GM18511 (cell line): Measurements from ENCODE around the gene LHB.
"Not testable (repeated sequence)": the region's sequence is repeated elsewhere in the genome, so short reads cannot be mapped to it uniquely, and the experiment has no call there.

ENCODE experiments used
- ATAC-seq: cut with Tn5 transposase; IDR thresholded peaks from one replicate; pipeline ENCODE4 v1.9.1; 2021; ENCODE audit warnings: mild to moderate bottlenecking, moderate library complexity; ENCODE audit not compliant: unreplicated experiment

LHB gene

DNA sequence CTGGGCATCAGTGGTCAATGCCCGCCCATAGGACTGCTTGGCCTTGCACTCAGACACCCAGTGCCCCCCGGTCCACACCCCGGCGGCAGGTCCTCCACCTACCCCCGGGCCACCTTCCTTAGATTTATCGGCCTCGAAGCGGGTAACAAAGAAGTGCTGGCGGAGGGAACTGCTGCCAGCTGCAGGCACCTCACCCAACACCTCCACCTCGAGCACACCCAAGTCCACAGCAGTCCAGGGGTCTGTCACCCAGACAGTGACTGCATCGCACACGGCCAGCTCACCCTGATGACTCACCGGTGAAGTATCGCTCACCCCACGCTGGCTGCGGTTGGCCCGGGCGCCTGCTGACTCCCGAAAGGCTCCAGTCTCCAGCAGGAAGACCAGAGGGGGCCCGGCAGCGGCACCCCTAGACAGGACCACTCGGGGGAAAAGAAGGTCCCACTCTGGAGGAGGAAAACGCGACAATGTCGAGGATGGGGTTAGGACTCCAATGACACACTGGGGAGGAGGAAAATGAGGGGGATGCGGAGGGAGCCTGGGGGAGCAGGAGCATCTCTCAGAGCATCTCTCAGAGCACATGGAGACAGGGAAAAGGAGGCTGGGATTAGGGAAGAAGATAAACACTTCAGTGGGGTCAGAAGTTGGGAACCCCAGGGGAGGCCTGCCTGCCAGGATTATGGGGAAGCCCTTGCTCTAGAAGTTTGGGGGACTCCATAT, 21.8 kb upstream of the LHB start:
- not testable (repeated sequence) for ATAC-seq

DNA sequence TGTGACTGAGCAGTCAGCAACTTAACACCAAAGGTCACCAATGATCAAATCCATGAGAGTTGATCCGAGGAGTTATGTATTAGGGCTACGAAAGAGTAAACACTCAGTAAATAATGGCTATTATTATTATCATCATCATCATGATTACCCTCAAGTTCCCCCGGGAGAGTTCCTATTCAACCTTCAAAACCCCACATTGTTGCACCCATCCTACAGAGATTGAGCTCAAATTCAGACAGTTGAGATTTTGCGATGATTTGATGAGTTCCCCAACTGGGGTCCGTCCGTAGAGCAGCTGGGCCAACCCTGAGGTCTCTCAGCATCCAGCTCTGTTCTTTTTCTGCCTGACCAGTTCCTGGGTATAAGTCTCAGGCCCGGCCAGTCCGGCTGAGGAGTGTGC, 21.2 kb upstream of the LHB start:
- not testable (repeated sequence) for ATAC-seq

- not testable (repeated sequence) for ATAC-seq
These were observed 19.9 kb upstream of the LHB start, which contains the start of gene CGB1 for GRCh38 chr19:49036815-49037214. TSS of gene CGB1 (minus strand) at chr19:49036895. CDS start at chr19:49036711, 184 bp downstream.

GRCh38 chr19:49031642-49032301, 14.9 kb upstream of the LHB start, which contains the start of gene CGB2:
TSS of gene CGB2 (plus strand) at chr19:49031890. CDS start at chr19:49032096, 206 bp downstream.
- not testable (repeated sequence) for ATAC-seq

DNA sequence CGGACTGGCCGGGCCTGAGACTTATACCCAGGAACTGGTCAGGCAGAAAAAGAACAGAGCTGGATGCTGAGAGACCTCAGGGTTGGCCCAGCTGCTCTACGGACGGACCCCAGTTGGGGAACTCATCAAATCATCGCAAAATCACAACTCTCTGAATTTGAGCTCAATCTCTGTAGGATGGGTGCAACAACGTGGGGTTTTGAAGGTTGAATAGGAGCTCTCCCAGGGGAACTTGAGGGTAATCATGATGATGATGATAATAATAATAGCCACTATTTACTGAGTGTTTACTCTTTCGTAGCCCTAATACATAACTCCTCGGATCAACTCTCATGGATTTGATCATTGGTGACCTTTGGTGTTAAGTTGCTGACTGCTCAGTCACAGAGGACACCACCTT, 13.4 kb upstream of the LHB start:
- ATAC-seq: not testable (repeated sequence)

- ATAC-seq: not testable (repeated sequence)
These were observed 12.9 kb upstream of the LHB start for GRCh38 chr19:49029749-49030148.

DNA sequence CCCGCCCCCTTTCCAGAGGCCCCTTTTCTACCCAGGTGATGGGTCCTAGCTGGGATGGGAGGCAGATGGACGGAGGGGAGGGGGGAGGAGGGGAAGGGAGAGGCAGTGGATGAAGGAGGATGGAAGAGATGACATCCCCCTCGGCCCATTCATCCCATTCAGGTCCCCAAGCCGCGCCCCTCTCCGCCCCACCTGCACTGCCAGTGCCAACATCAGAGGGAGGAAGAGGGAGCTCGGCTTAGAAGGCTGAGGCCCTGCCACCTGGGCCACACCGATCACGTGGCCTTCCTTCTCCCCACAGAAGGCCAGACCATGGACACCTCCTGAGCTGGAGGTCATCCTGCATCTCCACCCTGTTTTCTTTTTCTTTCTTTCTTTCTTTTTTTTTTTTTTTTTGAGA, 11.8 kb upstream of the LHB start:
- ATAC-seq: not testable (repeated sequence)

GRCh38 chr19:49025599-49025998, 8.7 kb upstream of the LHB start:
- ATAC-seq: not testable (repeated sequence)

- ATAC-seq: not testable (repeated sequence)
These were observed 8.2 kb upstream of the LHB start for GRCh38 chr19:49025088-49025487.

GRCh38 chr19:49024233-49024632, 7.3 kb upstream of the LHB start, which contains the start of gene CGB3:
TSS of gene CGB3 (minus strand) at chr19:49024333. CDS start at chr19:49023971, 362 bp downstream.
- not testable (repeated sequence) for ATAC-seq

- ATAC-seq: no peak
These were observed 5.2 kb upstream of the LHB start for GRCh38 chr19:49022116-49022515.

DNA sequence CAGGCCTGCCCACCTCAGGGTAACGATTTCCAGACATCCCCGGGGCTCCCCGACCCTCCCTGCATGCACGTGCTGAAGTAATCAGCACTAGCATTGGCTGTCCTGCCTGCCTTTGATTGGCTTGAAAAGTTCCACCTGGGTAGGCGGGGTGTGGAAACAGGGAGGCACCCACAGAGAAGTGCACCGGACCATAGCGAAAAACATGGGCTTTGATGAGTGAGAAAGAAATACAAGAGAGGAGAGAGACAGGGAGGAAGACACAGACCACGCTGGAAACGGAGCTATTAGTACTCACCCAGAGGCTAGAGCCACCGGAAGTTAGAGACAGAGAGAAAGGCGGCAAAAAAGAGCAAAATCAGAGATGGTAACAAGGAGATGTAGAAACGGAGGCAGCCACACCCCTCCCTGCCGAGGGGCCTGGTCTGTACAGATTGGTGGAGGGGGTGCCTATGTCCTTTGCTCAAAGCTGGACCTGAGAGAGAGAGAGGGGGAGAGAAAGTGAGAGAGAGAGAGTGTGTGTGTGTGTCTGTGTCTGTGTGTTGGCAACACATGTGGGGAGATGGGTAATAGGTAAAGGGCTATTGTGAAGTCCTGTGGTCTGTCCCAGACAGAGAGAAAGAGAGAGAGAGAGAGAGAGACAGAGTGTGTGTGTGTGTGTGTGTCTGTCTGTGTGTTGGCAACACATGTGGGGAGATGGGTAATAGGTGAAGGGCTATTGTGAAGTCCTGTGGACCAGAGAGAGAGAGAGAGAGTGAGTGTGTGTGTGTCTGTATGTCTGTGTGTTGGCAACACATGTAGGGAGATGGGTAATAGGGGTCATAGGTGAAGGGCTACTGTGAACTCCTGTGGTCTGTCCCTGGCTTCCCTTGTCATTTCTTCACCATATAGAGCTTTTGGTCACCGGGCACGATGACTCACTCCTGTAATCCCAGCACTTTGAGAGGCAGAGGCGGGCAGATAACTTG, 4.3 kb upstream of the LHB start:
- ATAC-seq: no peak

- no peak for ATAC-seq
These were observed 3.5 kb upstream of the LHB start for GRCh38 chr19:49020342-49020741.

- no peak for ATAC-seq
These were observed 2.5 kb upstream of the LHB start for GRCh38 chr19:49019242-49019932.

DNA sequence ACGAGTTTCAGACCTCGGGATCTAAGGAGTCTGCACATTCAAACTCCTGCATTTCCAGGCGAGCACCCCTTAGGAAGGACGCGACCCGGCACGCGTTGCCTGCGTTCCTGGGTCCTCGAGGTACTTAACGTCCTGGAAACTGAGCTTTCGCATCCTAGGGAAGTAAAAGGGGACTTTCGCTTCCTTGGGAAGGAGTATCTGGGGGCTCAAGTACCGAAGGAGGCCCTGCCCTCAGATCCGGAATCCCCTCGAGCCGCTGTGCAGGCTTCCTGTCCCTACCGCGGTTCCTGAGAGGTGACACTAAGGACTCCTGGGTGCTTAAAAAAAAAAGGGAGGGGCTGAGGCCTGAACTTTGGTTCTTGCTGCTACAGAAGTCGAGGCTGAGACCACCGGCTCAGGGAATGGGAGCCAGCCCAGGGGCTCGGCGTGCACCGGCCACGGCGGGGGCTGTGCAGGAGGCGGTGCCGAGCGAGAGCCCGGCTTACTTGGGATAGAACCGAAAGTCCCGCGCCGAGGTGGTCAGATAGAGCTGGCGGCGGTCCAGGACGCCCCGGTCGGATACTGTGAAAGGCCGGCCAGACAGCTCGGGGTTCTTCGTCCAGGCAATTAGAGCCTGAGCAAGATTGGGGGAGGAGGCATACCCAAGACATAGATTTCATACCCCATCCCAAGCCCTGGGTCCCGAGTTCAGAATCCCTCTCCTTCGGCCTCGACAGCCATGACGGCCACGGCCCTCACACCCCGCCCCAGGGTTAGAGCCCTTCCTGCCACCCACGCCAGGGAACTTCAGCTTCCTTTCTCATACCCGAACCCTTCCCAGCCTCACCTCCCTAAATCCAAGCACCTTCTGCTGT, 1.7 kb upstream of the LHB start:
- ATAC-seq: not testable (repeated sequence)

GRCh38 chr19:49017666-49018351, 918 bp upstream of the LHB start:
- no peak for ATAC-seq

GRCh38 chr19:49016067-49016839, 638 bp downstream of the LHB start:
- no peak for ATAC-seq

DNA sequence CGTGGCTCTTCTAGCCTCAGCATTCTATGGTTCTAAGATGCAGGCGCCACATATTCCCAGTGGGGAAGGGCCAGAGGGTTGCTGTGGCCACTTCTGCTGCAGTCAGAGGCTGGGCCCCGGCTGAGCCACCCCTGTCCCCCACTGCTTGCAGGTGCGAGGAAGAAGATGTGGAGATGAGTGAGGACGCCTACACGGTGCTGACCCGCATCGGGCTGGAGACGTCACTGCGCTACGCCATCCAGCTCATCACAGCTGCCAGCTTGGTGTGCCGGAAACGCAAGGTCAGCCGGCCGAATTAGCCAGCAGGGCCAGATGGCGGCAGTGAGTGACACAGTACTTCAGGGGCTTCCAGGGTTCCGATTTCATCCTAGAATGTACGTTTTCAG, 2.0 kb downstream of the LHB start:
- ATAC-seq: no peak
